TTC549 (cell line): ENCODE results near the gene EXD1.
"Not testable (repeated sequence)": the region's sequence is repeated elsewhere in the genome, so short reads cannot be mapped to it uniquely, and the experiment has no call there.

Source experiments
- FAIRE-seq: peaks from 2 replicates; lab custom pipeline; 2012; peaks lifted over from hg19 to GRCh38; lab: Jason Lieb, UNC

Gene EXD1, protein sequence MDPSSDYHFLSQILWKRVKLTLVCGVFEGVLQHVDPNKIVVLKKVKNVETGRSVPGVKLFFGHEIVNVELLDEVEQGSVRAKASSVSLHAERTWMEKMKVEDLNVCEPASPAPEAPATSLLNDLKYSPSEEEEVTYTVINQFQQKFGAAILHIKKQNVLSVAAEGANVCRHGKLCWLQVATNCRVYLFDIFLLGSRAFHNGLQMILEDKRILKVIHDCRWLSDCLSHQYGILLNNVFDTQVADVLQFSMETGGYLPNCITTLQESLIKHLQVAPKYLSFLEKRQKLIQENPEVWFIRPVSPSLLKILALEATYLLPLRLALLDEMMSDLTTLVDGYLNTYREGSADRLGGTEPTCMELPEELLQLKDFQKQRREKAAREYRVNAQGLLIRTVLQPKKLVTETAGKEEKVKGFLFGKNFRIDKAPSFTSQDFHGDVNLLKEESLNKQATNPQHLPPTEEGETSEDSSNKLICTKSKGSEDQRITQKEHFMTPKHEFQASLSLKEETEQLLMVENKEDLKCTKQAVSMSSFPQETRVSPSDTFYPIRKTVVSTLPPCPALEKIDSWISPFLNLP

DNA sequence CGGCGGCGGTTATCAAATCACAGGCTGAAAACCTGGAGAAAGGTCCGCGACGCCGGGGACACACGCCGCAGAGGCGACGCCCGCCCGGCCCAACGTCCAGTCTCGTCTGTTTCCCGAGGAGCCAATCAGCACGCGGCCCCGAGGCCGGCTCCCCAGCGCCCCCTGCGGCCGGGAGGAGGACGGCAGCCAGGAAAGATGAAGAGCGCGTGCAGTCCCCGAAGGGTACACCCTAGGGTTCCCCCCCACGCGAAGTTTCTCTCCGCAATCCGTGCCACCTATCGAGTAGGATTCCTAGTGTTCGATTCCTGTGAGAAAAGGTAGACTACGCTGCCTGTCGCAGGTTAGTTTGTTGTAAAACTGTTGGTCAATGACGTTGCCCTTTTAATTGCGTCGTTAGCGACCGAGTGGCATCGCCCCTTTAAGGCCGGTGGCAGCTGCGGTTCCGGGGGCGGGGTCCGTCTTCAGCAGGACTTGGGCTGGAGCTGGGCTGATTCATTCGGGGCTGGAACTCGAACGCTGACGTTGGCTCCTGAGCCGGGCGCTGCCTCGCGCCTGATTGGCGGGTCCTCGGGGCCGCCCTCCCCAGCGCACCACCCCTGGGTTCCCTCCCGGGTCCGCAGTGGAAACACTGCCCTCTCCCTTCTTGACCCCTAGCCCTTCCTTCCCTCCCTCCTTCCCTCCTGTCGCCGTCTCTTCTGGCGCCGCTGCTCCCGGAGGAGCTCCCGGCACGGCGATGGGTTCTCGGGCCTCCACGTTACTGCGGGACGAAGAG, at the start of gene EXD1, which contains the start of gene CHP1:
TSS of gene EXD1 (minus strand) at position 108 of the 772 bp plus-strand sequence. CDS start 4,182 bp downstream, outside the sequence.
TSS of gene CHP1 (plus strand) at position 619 of the 772 bp plus-strand sequence. CDS start at position 734, 115 bp downstream.
- FAIRE-seq: peak; percentile 71

DNA sequence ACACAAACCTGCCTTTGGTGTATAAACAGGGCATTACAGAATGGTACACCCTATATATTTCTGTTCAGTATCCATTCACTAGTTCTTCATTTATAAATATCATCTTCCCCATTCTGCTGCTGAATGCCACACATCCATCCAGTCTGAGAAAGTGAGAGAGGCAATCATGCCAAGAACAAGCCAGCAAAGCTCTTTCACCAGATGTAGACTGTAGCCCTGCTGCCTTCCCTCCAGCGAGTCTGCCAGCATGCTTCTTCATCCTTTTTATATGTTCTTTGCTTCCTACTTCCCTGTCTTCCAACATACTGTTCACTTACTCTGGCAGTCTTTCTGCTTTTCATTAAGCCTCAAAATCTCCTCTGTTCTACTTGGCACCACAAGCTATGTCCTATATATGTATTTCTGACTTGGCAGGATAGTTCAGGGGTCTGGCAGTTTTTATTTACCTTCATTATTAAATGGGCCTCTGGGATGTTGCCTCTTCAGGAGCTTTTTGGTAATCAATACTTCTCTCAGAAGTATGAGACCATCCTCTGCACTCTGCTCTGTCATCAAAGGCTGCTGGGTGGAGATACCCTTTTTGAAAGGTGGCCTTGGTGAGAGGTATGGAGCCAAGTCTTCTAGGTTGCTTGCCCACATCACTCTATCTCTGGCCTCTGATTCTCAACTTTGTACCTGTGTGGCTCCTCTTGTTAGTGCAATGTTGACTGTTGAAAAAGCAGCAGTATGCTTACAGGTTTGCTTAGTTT, 49.2 kb upstream of the EXD1 start:
- FAIRE-seq: no peak

DNA sequence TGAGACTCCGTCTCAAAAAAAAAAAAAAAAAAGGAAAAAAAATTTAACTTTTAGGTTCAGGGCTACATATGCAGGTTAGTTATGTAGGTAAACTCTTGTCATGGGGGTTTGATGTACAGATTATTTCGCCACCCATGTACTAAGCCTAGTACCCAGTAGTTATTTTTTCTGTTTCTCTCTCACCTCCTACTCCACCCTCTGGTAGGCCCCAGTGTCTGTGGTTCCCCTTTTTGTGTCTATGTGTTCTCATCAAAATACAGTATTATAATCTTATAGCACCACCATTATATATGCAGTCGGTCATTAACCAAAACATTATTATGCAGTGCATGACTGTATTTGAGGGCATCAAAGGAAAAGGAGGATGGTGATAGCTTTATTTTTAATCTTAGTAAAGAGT, 47.8 kb upstream of the EXD1 start:
- no peak for FAIRE-seq

DNA sequence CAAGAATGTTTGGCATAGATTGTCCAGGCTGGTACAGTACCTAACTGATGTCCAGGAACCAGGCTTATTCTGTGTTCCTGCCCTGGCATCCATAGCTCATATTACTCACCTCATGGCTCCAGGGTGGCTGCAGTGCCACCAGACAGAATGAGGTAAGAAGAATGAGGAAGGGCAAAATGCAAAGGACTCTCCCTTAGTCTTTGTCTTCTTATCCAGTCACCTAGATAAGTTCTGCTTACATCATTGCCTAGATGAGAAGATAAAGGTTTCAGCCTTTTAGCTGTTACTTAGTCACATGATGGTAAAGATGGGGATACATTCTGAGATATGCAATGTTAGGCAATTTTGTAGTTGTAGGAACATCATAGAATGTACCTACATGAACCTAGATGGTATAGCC, 46.3 kb upstream of the EXD1 start:
- FAIRE-seq: no peak

DNA sequence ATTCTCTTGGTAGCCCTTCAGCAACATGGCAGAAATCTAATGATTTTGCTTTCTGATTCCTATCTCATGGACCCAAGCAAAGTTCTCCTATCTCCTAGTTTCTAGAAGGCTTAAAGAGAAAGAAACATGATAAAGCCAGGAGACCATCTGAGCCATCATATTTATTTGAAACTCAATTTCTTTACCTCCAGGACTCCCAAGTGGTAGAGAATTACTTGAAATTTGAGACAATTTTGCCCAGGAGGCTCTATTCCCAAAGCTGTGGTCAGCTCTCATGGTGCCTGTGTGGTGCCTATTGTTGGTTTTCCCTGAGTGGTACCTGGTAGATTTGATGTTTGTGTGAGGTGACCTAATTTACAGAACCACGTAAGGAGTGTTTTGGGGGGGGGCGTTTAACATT, 39.3 kb upstream of the EXD1 start:
- no peak for FAIRE-seq

DNA sequence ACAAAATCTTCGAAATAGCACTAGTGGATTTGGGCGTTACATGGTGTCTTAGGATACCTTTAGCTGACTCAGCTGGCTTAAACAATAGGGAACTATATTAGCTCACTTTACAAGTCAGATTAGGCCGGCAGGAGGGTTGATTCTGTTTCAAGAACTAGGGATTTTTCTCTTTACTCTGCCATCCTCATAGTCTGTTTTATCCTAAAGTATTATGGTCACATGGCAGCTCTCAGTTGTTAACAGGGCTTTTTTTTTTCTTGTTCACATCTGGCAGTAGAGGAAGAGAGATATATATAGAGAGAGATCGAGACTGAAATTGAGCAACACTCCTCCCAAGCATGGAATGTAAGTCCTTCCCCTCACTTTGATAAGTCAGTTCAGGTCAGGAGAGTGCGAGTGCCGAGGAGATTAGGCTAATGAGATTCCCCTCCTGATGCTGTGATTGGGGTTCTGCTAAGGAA, 33.4 kb upstream of the EXD1 start:
- FAIRE-seq: no peak

DNA sequence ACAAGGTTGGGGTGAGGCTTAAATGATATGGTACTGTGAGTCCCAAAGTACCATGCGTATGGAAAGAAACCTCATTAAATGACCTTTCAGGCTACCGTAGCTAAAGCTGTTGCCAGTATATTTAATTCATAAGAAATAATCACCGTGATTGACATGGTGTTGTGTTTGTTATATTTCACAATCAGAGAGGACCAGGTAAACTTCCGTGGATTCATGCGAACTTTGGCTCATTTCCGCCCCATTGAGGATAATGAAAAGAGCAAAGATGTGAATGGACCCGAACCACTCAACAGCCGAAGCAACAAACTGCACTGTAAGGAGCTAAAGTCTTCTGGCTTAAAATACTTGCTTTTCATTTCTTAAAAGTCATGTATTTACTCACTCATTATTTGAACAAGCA, 32.0 kb upstream of the EXD1 start:
- FAIRE-seq: no peak

DNA sequence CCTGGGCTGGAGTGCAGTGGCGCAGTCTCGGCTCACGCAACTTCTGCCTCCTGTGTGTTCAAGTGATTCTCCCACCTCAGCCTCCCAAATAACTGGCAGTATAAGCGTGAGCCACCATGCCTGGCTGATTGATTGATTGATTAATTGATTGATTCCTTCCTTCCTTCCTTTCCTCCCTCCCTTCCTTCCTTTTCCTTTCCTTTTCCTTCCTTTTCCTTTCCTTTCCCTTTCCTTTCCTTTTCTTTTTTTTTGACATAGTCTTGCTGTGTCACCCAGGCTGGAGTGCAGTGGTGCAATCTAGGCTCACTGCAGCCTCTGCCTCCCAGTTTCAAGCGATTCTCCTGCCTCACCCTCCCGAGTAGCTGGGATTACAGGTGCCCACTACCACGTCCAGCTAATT, 30.4 kb upstream of the EXD1 start:
- not testable (repeated sequence) for FAIRE-seq

DNA sequence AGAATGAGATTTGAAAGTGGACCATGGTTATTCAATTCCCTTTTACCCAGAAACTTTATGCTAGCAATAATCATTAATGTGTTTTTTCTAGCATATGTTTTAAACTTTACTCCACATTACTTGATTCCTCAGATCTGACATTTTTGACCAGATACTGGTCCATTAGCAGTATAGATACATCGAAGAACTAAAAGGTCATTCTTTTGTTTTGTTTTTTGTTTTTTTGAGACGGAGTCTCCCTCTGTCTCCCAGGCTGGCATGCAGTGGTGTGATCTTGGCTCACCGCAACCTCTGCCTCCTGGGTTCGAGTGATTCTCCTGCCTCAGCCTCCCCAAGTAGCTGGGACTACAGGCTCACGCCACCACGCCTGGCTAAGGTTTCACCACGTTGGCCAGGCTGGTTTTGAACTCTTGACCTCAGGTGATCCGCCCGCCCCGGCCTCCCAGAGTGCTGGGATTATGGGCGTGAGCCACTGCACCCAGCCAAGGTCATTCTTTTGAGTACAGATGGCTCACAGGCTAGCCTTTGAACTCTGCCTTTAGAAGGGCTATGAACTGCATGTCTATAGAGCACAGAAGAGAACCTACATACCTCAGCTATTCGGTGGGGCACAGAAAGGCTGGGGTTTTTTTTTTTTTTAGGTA, 29.1 kb upstream of the EXD1 start:
- FAIRE-seq: no peak

DNA sequence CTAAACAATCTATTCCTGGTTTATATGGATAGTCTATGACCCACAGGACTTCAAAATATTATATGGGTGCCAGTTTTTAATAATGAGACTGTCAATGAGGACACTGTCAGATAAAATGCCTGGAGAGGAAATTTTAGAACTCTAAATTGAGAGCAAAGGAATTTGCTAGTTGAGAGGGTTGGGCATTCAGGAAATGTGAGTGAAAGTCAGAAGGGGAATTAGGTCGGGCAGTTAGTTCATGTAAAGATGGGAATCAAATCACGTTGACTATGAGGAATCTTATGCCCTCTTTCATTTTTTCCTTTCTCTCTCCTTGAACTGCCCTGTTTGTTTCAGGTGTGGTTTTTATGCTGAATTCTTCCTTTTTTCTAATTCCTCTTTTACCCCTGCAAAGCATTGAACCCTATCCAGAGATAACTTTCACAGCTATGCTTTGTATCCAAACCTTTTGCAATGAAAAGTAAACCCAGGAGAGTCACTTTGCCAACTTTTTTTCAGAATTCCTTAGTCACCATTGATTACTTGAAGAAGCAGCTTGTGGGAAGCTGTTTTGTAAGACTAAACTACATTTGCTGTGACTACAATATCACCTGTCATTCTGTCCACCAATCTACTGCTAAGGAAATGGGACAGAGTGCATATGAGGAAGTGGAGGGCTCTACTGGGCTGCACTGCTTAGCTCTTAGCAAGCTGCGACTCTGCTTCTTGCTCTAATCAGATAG, 28.4 kb upstream of the EXD1 start:
- FAIRE-seq: no peak

DNA sequence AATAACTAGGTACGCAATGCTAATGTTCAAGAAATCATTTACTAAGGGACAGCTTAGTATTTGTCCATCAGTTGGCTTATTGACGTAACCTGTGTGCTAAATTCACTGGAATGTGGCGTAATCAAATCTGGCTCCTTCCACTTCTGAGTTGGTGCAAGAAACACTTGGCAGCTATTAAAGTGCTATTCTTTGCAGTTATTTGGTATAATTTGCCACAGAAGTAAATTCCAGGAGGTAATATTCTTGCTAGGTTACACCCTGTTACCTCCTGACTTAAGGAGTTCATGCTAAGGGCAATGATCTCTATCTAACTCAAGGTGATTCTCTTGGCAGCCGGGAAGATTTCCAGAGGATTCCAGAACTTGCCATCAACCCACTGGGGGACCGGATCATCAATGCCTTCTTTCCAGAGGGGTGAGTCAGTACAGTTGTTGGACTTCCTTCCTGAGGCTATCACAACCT, 26.1 kb upstream of the EXD1 start:
- no peak for FAIRE-seq

DNA sequence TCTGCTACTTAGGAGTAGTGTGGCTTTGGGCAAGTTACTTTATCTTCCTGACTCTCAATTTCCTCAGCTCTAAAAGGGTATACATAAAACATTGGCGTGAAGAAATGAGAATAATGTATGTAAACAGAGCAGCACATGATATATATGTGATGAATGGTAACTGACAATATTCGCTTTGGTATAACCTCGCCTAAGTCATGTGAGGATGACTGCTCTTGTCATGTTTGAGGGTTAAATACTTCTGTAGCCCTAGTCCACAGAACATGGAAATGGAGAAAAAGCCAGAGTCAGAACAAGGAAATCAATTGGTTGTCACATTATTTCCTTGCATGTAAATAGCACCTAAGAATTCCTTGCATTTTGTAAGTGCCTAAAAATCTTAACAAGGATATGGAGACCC, 25.5 kb upstream of the EXD1 start:
- no peak for FAIRE-seq

DNA sequence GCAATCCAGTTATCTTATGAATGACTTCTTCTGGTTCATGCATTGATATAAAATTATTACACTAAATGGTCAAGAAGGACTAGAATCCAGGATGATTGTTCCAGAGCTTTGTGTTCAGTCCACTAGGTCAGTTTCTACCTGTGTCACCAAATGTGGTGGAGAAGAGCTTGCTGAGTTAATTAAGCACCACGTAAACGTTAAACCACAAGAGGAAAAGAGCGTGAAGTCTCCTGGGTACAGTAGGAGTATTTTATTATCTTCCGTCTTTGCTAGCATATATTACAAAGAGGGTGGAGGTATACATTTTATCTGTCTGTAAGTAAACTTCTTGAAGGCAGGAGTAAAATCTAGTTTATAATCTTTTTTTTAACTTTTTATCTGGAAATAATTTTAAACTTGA, 24.0 kb upstream of the EXD1 start:
- no peak for FAIRE-seq

DNA sequence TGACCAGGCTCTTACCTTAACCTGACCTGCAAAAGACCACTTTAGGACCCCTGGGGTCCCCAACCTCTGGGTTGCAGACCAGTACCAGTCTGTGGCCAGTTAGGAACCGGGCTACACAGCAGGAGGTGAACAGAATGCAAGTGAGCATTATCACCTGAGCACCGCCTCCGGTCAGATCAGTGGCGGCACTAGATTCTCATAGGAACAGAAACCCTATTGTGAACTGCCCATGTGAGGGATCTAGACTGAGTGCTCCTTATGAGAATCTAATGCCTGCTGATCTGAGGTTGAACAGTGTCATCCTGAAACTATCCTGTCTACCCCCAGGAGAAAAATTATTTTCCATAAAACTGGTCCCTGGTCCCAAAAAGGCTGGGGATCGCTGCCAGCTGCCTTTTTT, 20.9 kb upstream of the EXD1 start:
- no peak for FAIRE-seq

DNA sequence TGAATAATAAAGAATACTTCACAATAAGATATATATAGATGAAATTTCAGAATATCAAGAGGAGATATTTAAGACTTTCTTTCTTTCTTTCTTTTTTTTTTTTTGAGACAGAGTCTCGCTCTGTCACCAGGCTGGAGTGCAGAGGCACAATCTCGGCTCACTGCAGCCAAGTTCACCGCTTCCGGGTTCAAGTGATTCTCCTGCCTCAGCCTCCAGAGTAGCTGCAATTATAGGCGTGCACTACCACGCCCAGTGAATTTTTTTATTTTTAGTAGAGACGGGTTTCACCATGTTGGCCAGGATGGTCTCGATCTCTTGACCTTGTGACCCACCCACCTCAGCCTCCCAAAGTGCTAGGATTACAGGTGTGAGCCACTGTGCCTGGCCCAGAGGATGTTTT, 20.2 kb upstream of the EXD1 start:
- not testable (repeated sequence) for FAIRE-seq

DNA sequence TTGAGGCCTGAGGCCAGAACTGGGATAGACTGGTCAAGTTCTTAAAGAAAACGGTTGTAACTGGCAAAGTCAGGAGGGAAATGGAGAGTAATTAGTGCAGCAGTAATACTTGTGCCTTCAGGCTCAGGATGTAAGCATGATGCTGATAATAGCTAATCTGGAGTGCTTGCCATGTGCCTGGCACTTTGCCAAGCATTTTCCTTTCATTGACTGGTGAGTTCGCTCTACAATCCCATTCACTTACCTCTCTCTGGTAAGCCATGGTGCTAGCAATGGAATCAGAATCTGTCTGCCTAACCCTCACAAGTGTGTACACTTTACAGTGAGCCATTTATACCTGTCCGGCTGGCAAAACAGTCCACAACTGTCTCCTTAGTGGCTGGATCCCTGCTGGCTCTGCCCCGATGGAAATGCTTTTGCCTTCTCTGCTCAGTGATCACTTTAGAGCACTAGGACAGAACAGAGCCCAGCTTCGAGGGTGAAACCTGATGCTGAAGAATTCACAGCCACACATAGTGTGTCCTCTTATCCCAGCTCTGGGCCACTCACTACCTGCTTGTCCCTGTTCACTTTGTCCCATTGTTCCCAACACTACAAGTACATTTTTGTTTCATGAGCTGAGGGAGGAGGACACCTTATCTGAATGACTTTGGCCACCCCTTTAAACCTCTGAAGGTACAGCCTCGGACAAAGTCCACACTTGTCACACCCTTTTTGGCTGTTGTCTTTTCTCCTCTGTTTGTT, 10.8 kb upstream of the EXD1 start:
- FAIRE-seq: no peak

DNA sequence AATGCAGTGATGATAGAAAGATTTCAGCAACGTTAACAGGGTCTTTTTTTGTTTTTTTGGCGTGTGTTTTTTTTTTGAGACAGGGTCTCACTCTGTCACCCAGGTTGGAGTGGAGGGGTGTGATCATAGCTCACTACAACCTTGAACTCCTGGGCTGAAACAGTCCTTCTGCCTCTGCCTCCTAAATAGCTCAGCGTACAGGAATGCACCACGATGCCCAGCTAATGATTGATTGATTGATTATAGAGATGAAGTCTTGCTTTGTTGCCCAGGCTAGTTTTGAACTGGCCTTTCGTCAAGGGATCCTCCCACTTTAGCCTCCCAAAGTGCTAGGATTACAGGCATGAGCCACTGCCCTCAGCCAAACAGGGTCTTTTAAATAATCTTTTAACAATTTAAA, 7.5 kb upstream of the EXD1 start:
- no peak for FAIRE-seq

DNA sequence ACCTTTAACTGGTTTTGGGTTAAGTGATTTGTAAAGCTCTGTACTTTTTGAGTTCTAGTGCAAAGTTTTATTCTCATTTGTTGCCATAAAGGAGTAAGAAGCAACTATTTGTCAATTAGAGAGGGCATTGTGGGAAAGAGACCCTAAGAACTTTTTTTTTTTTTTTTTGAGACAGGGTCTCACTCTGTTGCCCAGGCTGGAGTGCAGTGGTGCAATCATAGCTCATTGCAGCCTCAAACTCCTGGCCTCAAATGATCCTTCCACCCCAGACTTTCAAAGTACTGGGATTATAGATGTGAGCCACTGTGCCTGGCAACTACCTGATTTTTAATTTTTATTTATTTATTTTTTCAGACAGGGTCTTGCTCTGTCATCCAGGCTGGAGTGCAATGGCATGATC, 5.4 kb upstream of the EXD1 start:
- FAIRE-seq: no peak

DNA sequence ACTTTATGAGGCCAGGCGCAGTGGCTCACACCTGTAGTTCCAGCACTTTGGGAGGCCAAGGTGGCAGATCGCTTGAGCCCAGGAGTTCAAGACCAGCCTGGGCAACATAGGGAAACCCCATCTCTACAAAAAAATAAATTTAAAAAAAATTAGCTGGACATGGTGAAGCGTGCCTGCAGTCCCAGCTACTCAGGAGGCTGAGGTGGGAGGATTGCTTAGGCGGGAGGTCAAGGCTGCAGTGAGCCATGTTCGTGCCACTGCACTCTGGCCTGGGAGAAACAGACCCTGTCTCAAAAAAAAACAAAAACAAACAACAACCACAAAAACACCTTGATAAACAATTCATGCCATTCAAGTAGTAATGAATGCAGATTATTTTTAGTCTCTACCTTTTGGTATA, 4.7 kb upstream of the EXD1 start:
- FAIRE-seq: not testable (repeated sequence)

DNA sequence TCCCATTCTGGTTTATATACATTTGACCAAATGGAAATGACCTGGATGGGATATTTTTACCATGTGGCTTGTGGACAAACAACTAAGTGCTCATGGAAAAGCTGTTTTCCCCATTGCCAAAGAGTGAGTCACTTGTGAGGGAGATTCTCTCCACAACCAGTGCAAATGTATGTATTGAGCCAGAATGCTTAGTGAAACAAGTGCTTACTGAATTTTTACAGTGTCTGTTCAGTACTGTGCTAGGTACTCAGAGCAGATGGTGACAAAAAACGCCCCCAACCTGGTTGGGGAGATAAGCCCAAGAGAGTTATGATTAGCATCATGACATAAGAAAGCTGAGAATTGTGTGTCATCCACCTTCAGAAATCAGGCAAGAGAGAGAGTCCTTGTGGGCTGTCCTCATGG, 2.8 kb upstream of the EXD1 start:
- no peak for FAIRE-seq
